ENCODE results near the gene MCTP2. TPM values are rescaled to one million over a fixed set of nuclear protein-coding genes. Genes with fewer than 3 reads are reported as not detected.

Gene MCTP2
- total and polyA plus RNA-seq, 2 donors (not counting 1 experiment from before 2014, with no cell fraction given): 38.3 to 64.8 TPM

DNA sequence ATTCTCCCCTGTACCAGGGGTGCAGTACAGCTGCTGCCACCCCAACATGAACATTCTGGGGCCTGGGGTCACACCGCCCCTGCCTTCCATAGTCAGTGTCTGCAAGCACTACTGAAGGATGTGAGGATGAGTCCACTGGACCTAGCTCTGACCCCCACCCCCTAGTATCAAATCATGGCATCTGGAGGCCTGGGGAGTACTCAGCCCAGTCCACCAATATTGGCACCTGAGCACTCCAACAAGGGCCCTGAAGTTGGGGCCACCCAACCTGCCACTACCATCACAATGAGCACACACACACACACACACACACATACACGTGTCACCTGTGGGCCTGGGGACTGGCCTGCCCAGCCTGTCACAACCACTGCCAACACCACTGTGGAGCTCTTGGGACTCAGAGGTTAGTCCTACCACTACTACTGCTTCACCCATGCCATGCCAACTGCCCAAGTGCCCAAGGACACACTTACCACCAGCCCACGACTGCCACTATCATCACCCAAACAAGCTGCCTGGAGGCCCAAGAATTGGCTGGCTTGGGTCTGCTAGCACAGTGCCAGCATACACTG lies 253.9 kb downstream of the MCTP2 start:
- Histone ChIP-seq H3K9me3 (ENCODE audit: control extremely low read depth in 1 of 3, control insufficient read depth in 2 of 3, insufficient read depth in 1 of 3, low read length in 2 of 3) (peaks cover 0 to 12% (median 8%) of the 10 kb centered on the region in 3 donors), H3K27me3 (replicated peaks in 1 of 4; ENCODE audit: control extremely low read depth in 1 of 4, control insufficient read depth in 3 of 4, insufficient read depth in 4 of 4, low read length in 3 of 4) (no peaks in the 10 kb centered on the region), H4K20me1 (ENCODE audit: control insufficient read depth, insufficient read depth, low read length, poor library complexity, severe bottlenecking) (no peaks in the 10 kb centered on the region), H3K27ac (ENCODE audit: low read length in 2 of 2) (no peak overlapping the region), H3K4me1 (ENCODE audit: control insufficient read depth in 2 of 2, insufficient read depth in 2 of 2, low read length in 2 of 2) (no peaks in the 10 kb centered on the region), H3K4me2 (replicated peaks; ENCODE audit: low read depth, low read length, poor library complexity, severe bottlenecking) (no peak overlapping the region), H3K79me2 (ENCODE audit: control insufficient read depth, insufficient read depth, low read length) (no peaks in the 10 kb centered on the region), H3K4me3 (ENCODE audit: control extremely low read depth in 1 of 5, extremely low read depth in 1 of 5, insufficient read depth in 1 of 5, low read depth in 2 of 5, low read length in 4 of 5) (no peak overlapping the region), H2AFZ (ENCODE audit: insufficient read depth, low read depth, low read length, poor library complexity, severe bottlenecking) (no peak overlapping the region), H3K36me3 (replicated peaks in 1 of 2; ENCODE audit: control extremely low read depth in 1 of 2, control insufficient read depth in 1 of 2, extremely low read depth in 1 of 2, insufficient read depth in 2 of 2, low read length in 1 of 2) (peaks cover 5 to 8% of the 10 kb centered on the region in 2 experiments), H3K9ac (ENCODE audit: low read length) (no peak overlapping the region)
- no peak for DNase-seq
- ChIA-PET CTCF (no interaction called here), POLR2A (no interaction called here)
- TF ChIP-seq EZH2 (IDR thresholded peaks at IDR 0.05; ENCODE audit: borderline replicate concordance, insufficient read depth, low read depth, low read length, poor library complexity, severe bottlenecking): no peak
- TF ChIP-seq, protein P1, sequence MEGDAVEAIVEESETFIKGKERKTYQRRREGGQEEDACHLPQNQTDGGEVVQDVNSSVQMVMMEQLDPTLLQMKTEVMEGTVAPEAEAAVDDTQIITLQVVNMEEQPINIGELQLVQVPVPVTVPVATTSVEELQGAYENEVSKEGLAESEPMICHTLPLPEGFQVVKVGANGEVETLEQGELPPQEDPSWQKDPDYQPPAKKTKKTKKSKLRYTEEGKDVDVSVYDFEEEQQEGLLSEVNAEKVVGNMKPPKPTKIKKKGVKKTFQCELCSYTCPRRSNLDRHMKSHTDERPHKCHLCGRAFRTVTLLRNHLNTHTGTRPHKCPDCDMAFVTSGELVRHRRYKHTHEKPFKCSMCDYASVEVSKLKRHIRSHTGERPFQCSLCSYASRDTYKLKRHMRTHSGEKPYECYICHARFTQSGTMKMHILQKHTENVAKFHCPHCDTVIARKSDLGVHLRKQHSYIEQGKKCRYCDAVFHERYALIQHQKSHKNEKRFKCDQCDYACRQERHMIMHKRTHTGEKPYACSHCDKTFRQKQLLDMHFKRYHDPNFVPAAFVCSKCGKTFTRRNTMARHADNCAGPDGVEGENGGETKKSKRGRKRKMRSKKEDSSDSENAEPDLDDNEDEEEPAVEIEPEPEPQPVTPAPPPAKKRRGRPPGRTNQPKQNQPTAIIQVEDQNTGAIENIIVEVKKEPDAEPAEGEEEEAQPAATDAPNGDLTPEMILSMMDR (IDR thresholded peaks at IDR 0.05): no peak
- Mint-ChIP-seq H3K27me3 (no peaks in the 10 kb centered on the region), H3K4me3 (no peak overlapping the region), H3K9me3 (ENCODE audit: insufficient read depth) (peaks cover 6% of the 10 kb centered on the region), H3K27ac (no peak overlapping the region), H3K4me1 (no peaks in the 10 kb centered on the region)
- intact Hi-C loops (cut with micrococcal nuclease): no loop called here
- no peak for ATAC-seq (ENCODE audit: low read depth)
- WGBS (ENCODE audit: insufficient coverage): 81% methylated on average over 3 of the region's 3 CpGs

DNA sequence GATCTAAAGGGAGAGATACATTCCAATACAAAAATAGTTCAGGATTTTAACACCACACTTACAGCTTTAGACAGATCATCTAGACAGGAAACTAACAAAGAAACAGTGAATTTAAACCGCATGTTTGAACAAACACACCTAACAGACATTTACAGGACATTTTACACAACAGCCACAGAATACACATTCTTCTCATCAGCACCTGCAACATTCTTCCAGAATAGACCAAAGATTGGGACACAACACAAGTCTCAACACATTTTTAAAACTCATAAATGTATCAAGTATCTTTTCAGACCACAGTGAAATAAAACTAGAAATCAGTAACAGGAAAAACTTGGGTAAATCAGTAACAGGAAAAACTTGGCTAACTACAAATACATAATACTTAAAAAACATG lies 256.3 kb downstream of the MCTP2 start:
- Histone ChIP-seq H2AFZ (ENCODE audit: insufficient read depth, low read depth, low read length, poor library complexity, severe bottlenecking) (no peak overlapping the region), H3K4me2 (replicated peaks; ENCODE audit: low read depth, low read length, poor library complexity, severe bottlenecking) (no peak overlapping the region), H4K20me1 (ENCODE audit: control insufficient read depth, insufficient read depth, low read length, poor library complexity, severe bottlenecking) (no peaks in the 10 kb centered on the region), H3K9me3 (ENCODE audit: control extremely low read depth in 1 of 3, control insufficient read depth in 2 of 3, insufficient read depth in 1 of 3, low read length in 2 of 3) (peaks cover 0 to 15% (median 8%) of the 10 kb centered on the region in 3 donors), H3K9ac (ENCODE audit: low read length) (no peak overlapping the region), H3K27me3 (replicated peaks in 1 of 4; ENCODE audit: control extremely low read depth in 1 of 4, control insufficient read depth in 3 of 4, insufficient read depth in 4 of 4, low read length in 3 of 4) (no peaks in the 10 kb centered on the region), H3K79me2 (ENCODE audit: control insufficient read depth, insufficient read depth, low read length) (no peaks in the 10 kb centered on the region), H3K4me1 (ENCODE audit: control insufficient read depth in 2 of 2, insufficient read depth in 2 of 2, low read length in 2 of 2) (no peaks in the 10 kb centered on the region), H3K27ac (ENCODE audit: low read length in 2 of 2) (no peak overlapping the region), H3K4me3 (ENCODE audit: control extremely low read depth in 1 of 5, extremely low read depth in 1 of 5, insufficient read depth in 1 of 5, low read depth in 2 of 5, low read length in 4 of 5) (no peak overlapping the region), H3K36me3 (replicated peaks in 1 of 2; ENCODE audit: control extremely low read depth in 1 of 2, control insufficient read depth in 1 of 2, extremely low read depth in 1 of 2, insufficient read depth in 2 of 2, low read length in 1 of 2) (peaks cover 0 to under 1% of the 10 kb centered on the region in 2 experiments)
- H3K27ac Mint-ChIP-seq: no peak overlapping the region
- intact Hi-C loops (cut with micrococcal nuclease): no loop called here
- peaks cover 4% of the 10 kb centered on the region for H3K9me3 Mint-ChIP-seq (ENCODE audit: insufficient read depth)
- ATAC-seq (ENCODE audit: low read depth) (no peak), DNase-seq (no peak)
- 80% methylated on average over 1 of the region's 1 CpG for WGBS (ENCODE audit: insufficient coverage)
- no peaks in the 10 kb centered on the region for H3K27me3 Mint-ChIP-seq
- H3K4me1 Mint-ChIP-seq: peaks cover under 1% of the 10 kb centered on the region
- no peak for TF ChIP-seq EZH2 (IDR thresholded peaks at IDR 0.05; ENCODE audit: borderline replicate concordance, insufficient read depth, low read depth, low read length, poor library complexity, severe bottlenecking)
- TF ChIP-seq, protein P1 (IDR thresholded peaks at IDR 0.05): no peak
- POLR2A ChIA-PET: no interaction called here
- CTCF ChIA-PET: no interaction called here
- H3K4me3 Mint-ChIP-seq: no peak overlapping the region
